CD14-positive monocyte (primary cell): ENCODE results near the gene PSMB7. TPM values are rescaled to one million over a fixed set of nuclear protein-coding genes. Genes with fewer than 3 reads are reported as not detected.
A peak's percentile ranks its signal among the peaks of the same experiment; 100 is the strongest.

Experiments
- DNase-seq, 3 donors: peaks; one replicate each; pipeline ENCODE4 v3.0.0-alpha.2; 2011 to 2022
- H2AFZ ChIP-seq: 2 replicates; pipeline ENCODE4 v1.6.0; 2012; ENCODE audit warnings: mild to moderate bottlenecking, low read depth, low read length, inconsistent platforms; ENCODE audit not compliant: insufficient read depth, poor library complexity, severe bottlenecking
- H3K27ac ChIP-seq, 2 donors: 1 replicate in 1 of 2; 2 replicates in 1 of 2; pipeline ENCODE4 v1.5.1; 2012 to 2013; ENCODE audit warnings: low read length in 2 of 2, control low read depth in 1 of 2, inconsistent platforms in 1 of 2, low read depth in 1 of 2, mild to moderate bottlenecking in 1 of 2
- H3K27me3 ChIP-seq, 2 donors: one replicate each; pipeline versions ENCODE4 v1.6.0 to v1.6.1; 2011 to 2013; ENCODE audit warnings: low read length in 2 of 2; ENCODE audit not compliant: control insufficient read depth in 2 of 2, insufficient read depth in 2 of 2
- H3K36me3 ChIP-seq, 2 donors: replicated peaks in 1 of 2; 1 replicate in 1 of 2; 2 replicates in 1 of 2; pipeline versions ENCODE4 v1.5.1 to v1.6.1; 2012 to 2013; ENCODE audit warnings: low read length in 2 of 2, control low read depth in 1 of 2, inconsistent platforms in 1 of 2, mild to moderate bottlenecking in 1 of 2; ENCODE audit not compliant: insufficient read depth in 2 of 2, control insufficient read depth in 1 of 2
- H3K4me1 ChIP-seq, 2 donors: 1 replicate in 1 of 2; 2 replicates in 1 of 2; pipeline versions ENCODE4 v1.5.1 to v1.6.1; 2012 to 2013; ENCODE audit warnings: low read length in 2 of 2, control low read depth in 1 of 2, inconsistent platforms in 1 of 2, mild to moderate bottlenecking in 1 of 2, moderate library complexity in 1 of 2; ENCODE audit not compliant: insufficient read depth in 2 of 2, control insufficient read depth in 1 of 2
- H3K4me2 ChIP-seq: replicated peaks from 2 replicates; pipeline ENCODE3; 2012; ENCODE audit warnings: low read length, moderate library complexity, mild to moderate bottlenecking; ENCODE audit not compliant: poor library complexity, severe bottlenecking; ENCODE audit errors: extremely low read depth
- H3K4me3 ChIP-seq, 3 experiments: fragments of 200-600 bp in 1 of 3; sonication (generic) in 1 of 3; replicated peaks in 1 of 3; 1 replicate in 2 of 3; 2 replicates in 1 of 3; pipeline ENCODE4 v1.5.1; 2011 to 2013; ENCODE audit warnings: low read length in 3 of 3, mild to moderate bottlenecking in 3 of 3, control low read depth in 2 of 3, low read depth in 2 of 3, inconsistent platforms in 1 of 3, moderate library complexity in 1 of 3
- H3K79me2 ChIP-seq: 2 replicates; pipeline ENCODE4 v1.6.0; 2012; ENCODE audit warnings: mild to moderate bottlenecking, control low read depth, inconsistent platforms, low read length, moderate library complexity; ENCODE audit not compliant: insufficient read depth
- H3K9ac ChIP-seq: 2 replicates; pipeline ENCODE4 v1.6.0; 2017; ENCODE audit warnings: low read length, mild to moderate bottlenecking; ENCODE audit not compliant: insufficient read depth, poor library complexity, severe bottlenecking
- H3K9me3 ChIP-seq, 2 donors: replicated peaks in 1 of 2; 1 replicate in 1 of 2; 2 replicates in 1 of 2; pipeline versions ENCODE4 v1.5.1 to v1.6.1; 2012 to 2013; ENCODE audit warnings: low read length in 2 of 2, control low read depth in 1 of 2; ENCODE audit not compliant: control insufficient read depth in 1 of 2, insufficient read depth in 1 of 2
- H4K20me1 ChIP-seq: 2 replicates; pipeline ENCODE4 v1.6.0; 2012; ENCODE audit warnings: mild to moderate bottlenecking, low read length, control low read depth, moderate library complexity; ENCODE audit not compliant: insufficient read depth
- H3K27ac Mint-ChIP-seq, 7 donors: one replicate each; pipeline ENCODE4 v1.8.0; 2020; ENCODE audit warnings: mild to moderate bottlenecking in 7 of 7, mixed read lengths in 7 of 7, moderate library complexity in 6 of 7, inconsistent platforms in 2 of 7
- H3K27me3 Mint-ChIP-seq, 3 donors: one replicate each; pipeline ENCODE4 v1.8.0; 2021 to 2022; ENCODE audit warnings: low read depth in 3 of 3, mild to moderate bottlenecking in 3 of 3, mixed read lengths in 3 of 3, moderate library complexity in 3 of 3, inconsistent platforms in 1 of 3
- H3K36me3 Mint-ChIP-seq, 2 donors: one replicate each; pipeline ENCODE4 v1.8.0; 2020; ENCODE audit warnings: mixed read lengths in 2 of 2, inconsistent platforms in 1 of 2, mild to moderate bottlenecking in 1 of 2
- H3K4me1 Mint-ChIP-seq: one replicate; pipeline ENCODE4 v1.8.0; 2020; ENCODE audit warnings: mild to moderate bottlenecking, mixed read lengths
- H3K4me3 Mint-ChIP-seq, 2 donors: one replicate each; pipeline ENCODE4 v1.8.0; 2020; ENCODE audit warnings: mild to moderate bottlenecking in 2 of 2, mixed read lengths in 2 of 2, moderate library complexity in 1 of 2
- H3K9me3 Mint-ChIP-seq, 7 donors: one replicate each; pipeline ENCODE4 v1.8.0; 2020 to 2022; ENCODE audit warnings: mixed read lengths in 7 of 7, mild to moderate bottlenecking in 6 of 7, moderate library complexity in 6 of 7, inconsistent platforms in 2 of 7
- WGBS: methylation state at CpG from one replicate; pipeline ENCODE4 v1.1.5; 2013; ENCODE audit warnings: missing lambda C conversion rate; ENCODE audit not compliant: insufficient coverage; 5-methylcytosine and 5-hydroxymethylcytosine counted together
- intact Hi-C, 2 donors: fragments of 100-400 bp; cut with micrococcal nuclease; formaldehyde crosslinking; loops; one replicate each; pipeline versions ENCODE4 v1.15.0 to v1.15.1; 2023
- polyA plus RNA-seq, 3 donors: library from polyadenylated mRNA; depleted of rRNA in 1 of 3; unstranded in 2 of 3; stranded (reverse) in 1 of 3; fragments of 300-500 nt in 2 of 3; fragments of >200 nt in 1 of 3; fragmentation: Illumina TruSeq in 2 of 3; gene quantifications; 1 replicate in 2 of 3; 2 replicates in 1 of 3; pipeline ENCODE4 v1.2.3, GENCODE V29; 2012 to 2021
- TF ChIP-seq, protein P1 (sequence below): fragments of 200-600 bp; IDR thresholded peaks from one replicate; pipeline ENCODE4 v1.8.0; 2022; ENCODE audit warnings: antibody characterized with exemption, mild to moderate bottlenecking

The PSMB7 gene
- polyA plus RNA-seq, 3 donors: 129 to 194 (median 191) TPM

DNA sequence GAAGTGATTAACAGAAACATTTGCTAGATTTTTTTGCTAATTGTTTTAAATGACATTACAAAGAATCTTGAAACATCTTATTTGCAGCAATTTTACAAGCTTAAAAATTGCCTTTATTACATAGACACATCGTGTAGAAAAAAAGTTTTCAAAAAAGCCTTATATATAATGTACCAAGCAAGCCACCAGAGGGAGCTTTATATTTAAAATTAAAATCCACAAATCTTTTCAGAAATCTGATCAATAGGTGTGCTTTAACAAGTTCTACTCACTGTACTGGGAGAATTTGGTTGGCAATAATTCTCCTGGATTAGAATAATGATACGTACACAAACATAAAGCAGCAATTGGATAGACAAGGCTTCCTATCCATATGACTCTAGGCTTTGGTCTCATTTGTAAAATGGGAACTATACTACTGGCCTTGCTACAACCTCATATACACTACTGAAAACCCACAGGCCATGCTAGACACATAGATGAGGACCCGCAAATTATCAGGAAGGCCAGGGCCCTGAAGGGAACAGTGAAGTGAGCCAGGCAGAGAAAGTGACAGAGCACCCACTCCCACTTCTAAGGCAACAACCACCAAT lies 4.8 kb downstream of the PSMB7 start:
- intact Hi-C loops: no loop called here
- TF ChIP-seq, protein P1, sequence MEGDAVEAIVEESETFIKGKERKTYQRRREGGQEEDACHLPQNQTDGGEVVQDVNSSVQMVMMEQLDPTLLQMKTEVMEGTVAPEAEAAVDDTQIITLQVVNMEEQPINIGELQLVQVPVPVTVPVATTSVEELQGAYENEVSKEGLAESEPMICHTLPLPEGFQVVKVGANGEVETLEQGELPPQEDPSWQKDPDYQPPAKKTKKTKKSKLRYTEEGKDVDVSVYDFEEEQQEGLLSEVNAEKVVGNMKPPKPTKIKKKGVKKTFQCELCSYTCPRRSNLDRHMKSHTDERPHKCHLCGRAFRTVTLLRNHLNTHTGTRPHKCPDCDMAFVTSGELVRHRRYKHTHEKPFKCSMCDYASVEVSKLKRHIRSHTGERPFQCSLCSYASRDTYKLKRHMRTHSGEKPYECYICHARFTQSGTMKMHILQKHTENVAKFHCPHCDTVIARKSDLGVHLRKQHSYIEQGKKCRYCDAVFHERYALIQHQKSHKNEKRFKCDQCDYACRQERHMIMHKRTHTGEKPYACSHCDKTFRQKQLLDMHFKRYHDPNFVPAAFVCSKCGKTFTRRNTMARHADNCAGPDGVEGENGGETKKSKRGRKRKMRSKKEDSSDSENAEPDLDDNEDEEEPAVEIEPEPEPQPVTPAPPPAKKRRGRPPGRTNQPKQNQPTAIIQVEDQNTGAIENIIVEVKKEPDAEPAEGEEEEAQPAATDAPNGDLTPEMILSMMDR: peak; percentile 57
- H3K36me3 ChIP-seq: peaks cover 76 to 88% of the 10 kb centered on the region in 2 donors
- H3K27ac ChIP-seq: no peak overlapping the region
- H3K9me3 ChIP-seq: no peaks in the 10 kb centered on the region
- H3K4me3 ChIP-seq: no peak overlapping the region
- Mint-ChIP-seq H3K4me1 (peaks cover 21% of the 10 kb centered on the region), H3K4me3 (no peak overlapping the region), H3K36me3 (peaks cover 70 to 78% of the 10 kb centered on the region in 2 donors), H3K9me3 (peaks cover 0 to 1% (median under 1%) of the 10 kb centered on the region in 7 donors), H3K27ac (peak overlapping the region in 3 of 7 donors; percentile 14 to 38 (median 32)), H3K27me3 (peaks cover 0 to 2% (median 0%) of the 10 kb centered on the region in 3 donors)
- DNase-seq: no peak
- no peak overlapping the region for H2AFZ ChIP-seq
- peaks cover 15 to 22% of the 10 kb centered on the region in 2 donors for H3K4me1 ChIP-seq
- H4K20me1 ChIP-seq: peaks cover 27% of the 10 kb centered on the region
- H3K27me3 ChIP-seq: no peaks in the 10 kb centered on the region
- peaks cover 78% of the 10 kb centered on the region for H3K79me2 ChIP-seq
- H3K4me2 ChIP-seq: no peak overlapping the region
- H3K9ac ChIP-seq: no peak overlapping the region
- 100% methylated on average over 1 of the region's 3 CpGs for WGBS

DNA sequence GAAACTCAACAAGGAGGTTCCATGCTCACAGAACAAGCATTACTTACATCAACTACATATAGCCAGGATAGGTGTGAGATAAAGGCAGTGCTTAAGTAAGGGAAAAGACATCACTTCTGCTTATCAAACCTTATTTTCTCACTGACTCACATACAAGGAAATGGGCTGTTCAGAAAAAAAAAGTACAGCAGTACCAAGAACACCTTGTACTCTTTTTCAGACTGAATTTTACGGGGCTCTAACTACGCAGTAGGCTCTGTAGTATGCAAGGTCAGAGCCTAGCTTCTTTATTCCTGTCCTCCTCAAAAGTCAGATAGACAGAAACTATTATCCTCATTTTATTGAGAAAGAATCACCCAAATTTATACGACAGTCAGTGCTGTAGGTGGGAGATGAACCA lies 5.8 kb downstream of the PSMB7 start:
- Histone ChIP-seq H3K27me3 (no peaks in the 10 kb centered on the region), H3K9me3 (no peaks in the 10 kb centered on the region), H2AFZ (no peak overlapping the region), H3K4me1 (peaks cover 9 to 15% of the 10 kb centered on the region in 2 donors), H3K4me3 (no peak overlapping the region), H4K20me1 (peaks cover 27% of the 10 kb centered on the region), H3K4me2 (no peak overlapping the region), H3K9ac (no peak overlapping the region), H3K27ac (no peak overlapping the region), H3K79me2 (peaks cover 72% of the 10 kb centered on the region), H3K36me3 (peaks cover 86 to 96% of the 10 kb centered on the region in 2 donors)
- TF ChIP-seq, protein P1: no peak
- Mint-ChIP-seq H3K27me3 (no peaks in the 10 kb centered on the region), H3K9me3 (no peaks in the 10 kb centered on the region), H3K36me3 (peaks cover 76 to 86% of the 10 kb centered on the region in 2 donors), H3K27ac (no peak overlapping the region), H3K4me1 (peaks cover 14% of the 10 kb centered on the region), H3K4me3 (no peak overlapping the region)
- DNase-seq: no peak
- WGBS: no CpG with 5 or more reads among the region's 3 CpGs
- intact Hi-C loops: no loop called here
